Central memory CD8-positive, alpha-beta T cell (primary cell): ENCODE measurements around the gene TOGARAM2.

Experiments used
- ATAC-seq: fragments of 150-1000 bp; cut with Tn5 transposase; replicated peaks from 2 replicates; pipeline ENCODE4 v1.10.0; 2022; ENCODE audit warnings: mild to moderate bottlenecking, moderate FRiP score, moderate number of reproducible peaks; ENCODE audit not compliant: poor library complexity, severe bottlenecking; ENCODE audit errors: extremely low read depth
- DNase-seq, 2 donors: peaks; one replicate each; pipeline ENCODE4 v3.0.0; 2021; ENCODE audit warnings: low spot score in 2 of 2
- H3K27ac Mint-ChIP-seq: one replicate; pipeline ENCODE4 v1.8.0; 2022; ENCODE audit warnings: low read depth, mild to moderate bottlenecking, moderate library complexity, mixed read lengths
- H3K27me3 Mint-ChIP-seq: one replicate; pipeline ENCODE4 v1.8.0; 2022; ENCODE audit warnings: mixed read lengths
- H3K36me3 Mint-ChIP-seq: one replicate; pipeline ENCODE4 v1.8.0; 2022; ENCODE audit warnings: mild to moderate bottlenecking, moderate library complexity, mixed read lengths; ENCODE audit not compliant: insufficient read depth
- H3K4me1 Mint-ChIP-seq: one replicate; pipeline ENCODE4 v1.8.0; 2022; ENCODE audit warnings: mixed read lengths
- H3K4me3 Mint-ChIP-seq: one replicate; pipeline ENCODE4 v1.8.0; 2022; ENCODE audit warnings: mild to moderate bottlenecking, moderate library complexity, mixed read lengths
- H3K9me3 Mint-ChIP-seq: one replicate; pipeline ENCODE4 v1.8.0; 2022; ENCODE audit warnings: mixed read lengths

The TOGARAM2 gene

GRCh38 chr2:28979576-28980366, 1.3 kb upstream of the TOGARAM2 start:
- Mint-ChIP-seq H3K36me3 (no peaks in the 10 kb centered on the region), H3K4me1 (no peaks in the 10 kb centered on the region), H3K9me3 (no peaks in the 10 kb centered on the region), H3K4me3 (no peak overlapping the region), H3K27ac (peak overlapping the region; percentile 25), H3K27me3 (no peaks in the 10 kb centered on the region)
- ATAC-seq (no peak), DNase-seq (no peak)

- DNase-seq (no peak), ATAC-seq (no peak)
- Mint-ChIP-seq H3K9me3 (no peaks in the 10 kb centered on the region), H3K27ac (no peak overlapping the region), H3K27me3 (no peaks in the 10 kb centered on the region), H3K4me3 (no peak overlapping the region), H3K4me1 (no peaks in the 10 kb centered on the region), H3K36me3 (no peaks in the 10 kb centered on the region)
Measured at GRCh38 chr2:28980368-28981015, 606 bp upstream of the TOGARAM2 start.

- Mint-ChIP-seq H3K4me1 (peaks cover 2% of the 10 kb centered on the region), H3K4me3 (no peak overlapping the region), H3K27ac (no peak overlapping the region), H3K36me3 (no peaks in the 10 kb centered on the region), H3K27me3 (no peaks in the 10 kb centered on the region), H3K9me3 (no peaks in the 10 kb centered on the region)
- DNase-seq, result no peak
- no peak for ATAC-seq
Measured at GRCh38 chr2:28981620-28982376, 700 bp downstream of the TOGARAM2 start.

GRCh38 chr2:28982381-28982950, 1.4 kb downstream of the TOGARAM2 start:
- ATAC-seq, result no peak
- Mint-ChIP-seq H3K27ac (peak overlapping the region; percentile 74), H3K4me1 (peaks cover 6% of the 10 kb centered on the region), H3K36me3 (no peaks in the 10 kb centered on the region), H3K4me3 (no peak overlapping the region), H3K9me3 (no peaks in the 10 kb centered on the region), H3K27me3 (no peaks in the 10 kb centered on the region)
- no peak for DNase-seq

- H3K27me3 Mint-ChIP-seq, result no peaks in the 10 kb centered on the region
- H3K9me3 Mint-ChIP-seq, result no peaks in the 10 kb centered on the region
- ATAC-seq (no peak), DNase-seq (no peak)
- no peak overlapping the region for H3K4me3 Mint-ChIP-seq
- peaks cover 1% of the 10 kb centered on the region for H3K36me3 Mint-ChIP-seq
- peaks cover 6% of the 10 kb centered on the region for H3K4me1 Mint-ChIP-seq
- no peak overlapping the region for H3K27ac Mint-ChIP-seq
Measured at GRCh38 chr2:28986429-28986828, 5.3 kb downstream of the TOGARAM2 start.

- no peak overlapping the region for H3K27ac Mint-ChIP-seq
- no peak for DNase-seq
- H3K4me3 Mint-ChIP-seq, result no peak overlapping the region
- no peaks in the 10 kb centered on the region for H3K27me3 Mint-ChIP-seq
- ATAC-seq, result no peak
- H3K9me3 Mint-ChIP-seq, result no peaks in the 10 kb centered on the region
- peaks cover 6% of the 10 kb centered on the region for H3K4me1 Mint-ChIP-seq
- peaks cover 1% of the 10 kb centered on the region for H3K36me3 Mint-ChIP-seq
Measured at GRCh38 chr2:28989973-28990372, 8.9 kb downstream of the TOGARAM2 start.

GRCh38 chr2:28990445-28990844, 9.3 kb downstream of the TOGARAM2 start:
- H3K4me1 Mint-ChIP-seq, result peaks cover 6% of the 10 kb centered on the region
- ATAC-seq, result no peak
- H3K27me3 Mint-ChIP-seq, result no peaks in the 10 kb centered on the region
- DNase-seq, result no peak
- no peaks in the 10 kb centered on the region for H3K9me3 Mint-ChIP-seq
- H3K4me3 Mint-ChIP-seq, result no peak overlapping the region
- no peak overlapping the region for H3K27ac Mint-ChIP-seq
- H3K36me3 Mint-ChIP-seq, result peaks cover 1% of the 10 kb centered on the region

- Mint-ChIP-seq H3K27ac (peak overlapping the region; percentile 49), H3K36me3 (peaks cover 1% of the 10 kb centered on the region), H3K4me1 (peaks cover 6% of the 10 kb centered on the region), H3K27me3 (no peaks in the 10 kb centered on the region), H3K9me3 (no peaks in the 10 kb centered on the region), H3K4me3 (no peak overlapping the region)
- ATAC-seq, result no peak
- DNase-seq, result no peak
Measured at GRCh38 chr2:28991021-28991420, 9.9 kb downstream of the TOGARAM2 start.

- H3K4me3 Mint-ChIP-seq, result no peak overlapping the region
- ATAC-seq, result no peak
- H3K27ac Mint-ChIP-seq, result peak overlapping the region; percentile 49
- H3K4me1 Mint-ChIP-seq, result peaks cover 6% of the 10 kb centered on the region
- H3K27me3 Mint-ChIP-seq, result no peaks in the 10 kb centered on the region
- DNase-seq, result no peak
- no peaks in the 10 kb centered on the region for H3K9me3 Mint-ChIP-seq
- H3K36me3 Mint-ChIP-seq, result peaks cover 1% of the 10 kb centered on the region
Measured at GRCh38 chr2:28991460-28991859, 10.4 kb downstream of the TOGARAM2 start.

- Mint-ChIP-seq H3K9me3 (no peaks in the 10 kb centered on the region), H3K27me3 (no peaks in the 10 kb centered on the region), H3K27ac (no peak overlapping the region), H3K36me3 (peaks cover 4% of the 10 kb centered on the region), H3K4me3 (no peak overlapping the region), H3K4me1 (peaks cover 7% of the 10 kb centered on the region)
- DNase-seq (no peak), ATAC-seq (no peak)
Measured at GRCh38 chr2:28993206-28993960, 12.3 kb downstream of the TOGARAM2 start.

GRCh38 chr2:28994074-28994473, 13.0 kb downstream of the TOGARAM2 start:
- no peak for DNase-seq
- H3K27me3 Mint-ChIP-seq, result no peaks in the 10 kb centered on the region
- H3K27ac Mint-ChIP-seq, result no peak overlapping the region
- H3K9me3 Mint-ChIP-seq, result no peaks in the 10 kb centered on the region
- no peak overlapping the region for H3K4me3 Mint-ChIP-seq
- peaks cover 13% of the 10 kb centered on the region for H3K4me1 Mint-ChIP-seq
- ATAC-seq, result no peak
- peaks cover 4% of the 10 kb centered on the region for H3K36me3 Mint-ChIP-seq

- no peak for DNase-seq
- H3K9me3 Mint-ChIP-seq, result no peaks in the 10 kb centered on the region
- no peak overlapping the region for H3K4me3 Mint-ChIP-seq
- peaks cover 15% of the 10 kb centered on the region for H3K4me1 Mint-ChIP-seq
- no peak overlapping the region for H3K27ac Mint-ChIP-seq
- no peaks in the 10 kb centered on the region for H3K27me3 Mint-ChIP-seq
- peaks cover 4% of the 10 kb centered on the region for H3K36me3 Mint-ChIP-seq
- no peak for ATAC-seq
Measured at GRCh38 chr2:28994679-28995078, 13.6 kb downstream of the TOGARAM2 start.
